ENCODE results near the gene PLVAP.
A peak's percentile ranks its signal among the peaks of the same experiment; 100 is the strongest.

DNA sequence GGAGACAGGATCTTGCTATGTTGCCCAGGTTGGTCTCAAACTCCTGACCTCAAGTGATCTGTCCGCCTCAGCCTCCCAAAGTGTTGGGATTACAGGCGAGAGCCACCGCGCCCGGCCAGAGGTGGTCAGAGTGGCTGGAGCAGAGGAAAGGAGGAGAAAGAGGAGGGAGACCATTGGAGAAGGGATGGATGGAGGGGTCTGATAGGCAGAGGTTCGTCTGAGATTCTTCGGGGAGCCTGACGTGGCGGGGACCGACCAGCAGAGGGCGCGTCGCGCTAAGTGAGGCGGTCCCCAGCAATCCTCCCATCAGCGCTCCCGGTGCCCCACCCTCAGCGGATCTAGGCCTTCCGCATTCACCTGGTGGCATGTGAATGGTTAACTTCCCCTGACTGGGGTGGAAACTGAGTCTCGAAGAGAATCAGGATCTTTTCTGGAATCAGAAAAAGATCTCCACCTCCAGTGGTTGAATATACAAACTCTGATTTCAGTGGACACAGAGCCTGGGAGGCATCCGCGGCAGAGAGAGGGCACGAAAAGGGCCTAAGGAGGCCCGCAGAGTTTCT is 31.0 kb downstream of the PLVAP start:
- TF ChIP-seq, protein P1, sequence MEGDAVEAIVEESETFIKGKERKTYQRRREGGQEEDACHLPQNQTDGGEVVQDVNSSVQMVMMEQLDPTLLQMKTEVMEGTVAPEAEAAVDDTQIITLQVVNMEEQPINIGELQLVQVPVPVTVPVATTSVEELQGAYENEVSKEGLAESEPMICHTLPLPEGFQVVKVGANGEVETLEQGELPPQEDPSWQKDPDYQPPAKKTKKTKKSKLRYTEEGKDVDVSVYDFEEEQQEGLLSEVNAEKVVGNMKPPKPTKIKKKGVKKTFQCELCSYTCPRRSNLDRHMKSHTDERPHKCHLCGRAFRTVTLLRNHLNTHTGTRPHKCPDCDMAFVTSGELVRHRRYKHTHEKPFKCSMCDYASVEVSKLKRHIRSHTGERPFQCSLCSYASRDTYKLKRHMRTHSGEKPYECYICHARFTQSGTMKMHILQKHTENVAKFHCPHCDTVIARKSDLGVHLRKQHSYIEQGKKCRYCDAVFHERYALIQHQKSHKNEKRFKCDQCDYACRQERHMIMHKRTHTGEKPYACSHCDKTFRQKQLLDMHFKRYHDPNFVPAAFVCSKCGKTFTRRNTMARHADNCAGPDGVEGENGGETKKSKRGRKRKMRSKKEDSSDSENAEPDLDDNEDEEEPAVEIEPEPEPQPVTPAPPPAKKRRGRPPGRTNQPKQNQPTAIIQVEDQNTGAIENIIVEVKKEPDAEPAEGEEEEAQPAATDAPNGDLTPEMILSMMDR (IDR thresholded peaks at IDR 0.05): peak in 2 of 3 experiments; percentile 91 to 96
- peak in 1 of 2 donors; percentile 30 for TF ChIP-seq POLR2AphosphoS5 (IDR thresholded peaks at IDR 0.05)
